HK-2 (cell line): ENCODE measurements around the gene VILL.
"Not testable (repeated sequence)": the region's sequence is repeated elsewhere in the genome, so short reads cannot be mapped to it uniquely, and the experiment has no call there.

ENCODE experiments used
- DNase-seq: peaks from one replicate; pipeline ENCODE4 v3.0.0-alpha.2; 2018; ENCODE audit not compliant: unreplicated experiment

VILL gene

GRCh38 chr3:37963635-37964034 is 27.0 kb upstream of the VILL start:
- DNase-seq = no peak

GRCh38 chr3:37964146-37964545 is 26.4 kb upstream of the VILL start:
- no peak for DNase-seq

DNA sequence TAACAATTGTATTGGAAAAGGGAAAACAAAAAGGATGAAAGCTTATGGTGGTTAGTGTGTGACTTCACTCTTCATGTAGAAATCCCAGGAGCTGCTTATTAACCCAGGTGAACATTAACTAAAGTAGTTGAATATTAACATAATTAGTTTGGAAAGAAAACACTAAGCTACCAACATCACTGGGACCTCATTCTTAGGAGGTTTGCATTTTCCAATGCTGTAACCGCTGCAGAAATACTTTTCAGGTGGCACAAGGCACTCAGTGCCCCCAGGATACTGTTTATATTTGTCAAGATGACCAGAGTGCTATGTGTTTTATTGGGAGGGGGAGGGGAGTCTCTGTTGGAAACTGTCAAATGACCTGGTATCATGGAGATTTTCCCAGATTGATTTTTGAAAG is 25.9 kb upstream of the VILL start:
- DNase-seq = no peak

- peak; percentile 36 for DNase-seq
These were observed 23.2 kb upstream of the VILL start for GRCh38 chr3:37967260-37967881.

DNA sequence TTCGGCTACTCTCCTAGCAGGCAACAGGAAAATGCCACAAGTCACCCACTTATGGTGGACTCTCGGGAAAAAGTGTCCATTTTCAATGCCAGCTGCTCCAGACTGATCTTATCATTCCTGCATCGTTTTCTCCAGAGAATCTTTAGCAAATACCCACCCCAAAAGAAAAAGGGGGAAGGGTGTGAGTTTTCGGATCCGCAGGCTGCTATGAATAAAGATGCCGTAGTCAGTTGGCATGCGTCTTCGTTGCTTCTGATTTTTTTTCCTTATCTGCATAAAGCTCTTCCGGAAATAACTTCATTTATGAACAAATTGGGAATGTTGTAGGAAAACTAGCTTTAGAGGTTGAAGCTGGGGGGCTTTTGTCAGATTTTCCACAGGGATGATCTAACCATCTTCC is 22.4 kb upstream of the VILL start:
- no peak for DNase-seq

DNA sequence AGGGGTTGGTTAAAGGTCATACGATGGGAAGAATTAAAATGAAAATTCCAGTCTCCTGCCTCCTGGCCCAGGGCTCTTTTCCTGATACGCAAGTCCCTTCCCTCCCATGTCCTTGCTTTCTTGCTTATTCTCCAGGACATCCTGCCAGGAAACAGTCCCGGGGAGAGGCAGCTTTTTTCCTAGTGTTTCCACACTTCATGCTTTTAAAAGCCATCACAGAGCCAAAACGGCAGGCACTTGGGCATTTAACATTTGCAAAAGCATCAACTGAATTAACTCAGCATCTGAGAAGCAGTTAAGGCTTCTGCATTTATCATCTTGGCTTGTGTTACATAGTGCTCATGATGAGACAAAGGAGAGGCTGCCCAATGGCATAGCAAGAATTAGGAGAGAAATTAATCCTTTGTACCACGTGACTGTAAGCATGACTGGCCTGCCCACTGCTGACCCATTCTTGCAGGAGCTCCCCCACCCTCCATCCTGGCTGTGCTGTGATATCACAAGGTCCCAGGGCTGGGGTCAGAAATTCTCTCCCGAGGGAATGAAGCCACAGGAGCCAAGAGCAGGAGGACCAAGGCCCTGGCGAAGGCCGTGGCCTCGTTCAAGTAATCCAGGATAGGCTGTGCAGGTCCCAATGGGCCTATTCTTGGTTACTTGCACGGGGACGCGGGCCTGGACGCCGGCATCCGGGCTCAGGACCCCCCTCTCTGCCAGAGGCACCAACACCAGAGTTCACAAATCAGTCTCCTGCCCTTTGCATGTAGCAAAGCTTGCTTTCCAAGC is 21.6 kb upstream of the VILL start:
- DNase-seq = no peak

DNA sequence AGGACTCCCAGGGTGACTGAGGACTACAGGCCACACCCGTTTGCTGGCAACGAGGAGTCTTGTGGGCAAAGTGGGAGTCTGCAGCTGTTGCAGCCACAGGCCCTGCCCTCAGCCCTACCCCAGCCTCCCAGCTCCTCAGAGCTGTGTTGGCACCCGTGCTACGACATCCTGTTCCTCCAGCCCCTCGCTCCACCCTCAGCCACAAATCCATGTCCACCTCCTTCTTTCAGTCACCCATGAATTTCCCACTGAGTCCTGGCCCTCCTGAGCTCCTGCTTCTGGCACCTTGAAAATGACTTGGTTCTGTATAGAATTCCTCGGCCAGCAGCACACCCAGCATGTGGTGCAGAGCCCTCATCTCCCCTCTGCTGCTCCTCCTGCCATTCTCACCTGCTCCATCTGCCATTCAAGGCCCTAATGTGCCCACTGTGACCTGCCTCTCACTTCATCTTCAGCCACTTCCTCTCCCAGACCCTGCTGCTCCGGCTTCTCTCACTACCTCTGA is 20.9 kb upstream of the VILL start:
- DNase-seq = no peak

- no peak for DNase-seq
These were observed 19.8 kb upstream of the VILL start for GRCh38 chr3:37970802-37971201.

GRCh38 chr3:37971467-37971866 is 19.1 kb upstream of the VILL start:
- DNase-seq = no peak

- not testable (repeated sequence) for DNase-seq
These were observed 18.5 kb upstream of the VILL start for GRCh38 chr3:37972056-37972455.

- DNase-seq = no peak
These were observed 17.1 kb upstream of the VILL start for GRCh38 chr3:37973246-37974054.

DNA sequence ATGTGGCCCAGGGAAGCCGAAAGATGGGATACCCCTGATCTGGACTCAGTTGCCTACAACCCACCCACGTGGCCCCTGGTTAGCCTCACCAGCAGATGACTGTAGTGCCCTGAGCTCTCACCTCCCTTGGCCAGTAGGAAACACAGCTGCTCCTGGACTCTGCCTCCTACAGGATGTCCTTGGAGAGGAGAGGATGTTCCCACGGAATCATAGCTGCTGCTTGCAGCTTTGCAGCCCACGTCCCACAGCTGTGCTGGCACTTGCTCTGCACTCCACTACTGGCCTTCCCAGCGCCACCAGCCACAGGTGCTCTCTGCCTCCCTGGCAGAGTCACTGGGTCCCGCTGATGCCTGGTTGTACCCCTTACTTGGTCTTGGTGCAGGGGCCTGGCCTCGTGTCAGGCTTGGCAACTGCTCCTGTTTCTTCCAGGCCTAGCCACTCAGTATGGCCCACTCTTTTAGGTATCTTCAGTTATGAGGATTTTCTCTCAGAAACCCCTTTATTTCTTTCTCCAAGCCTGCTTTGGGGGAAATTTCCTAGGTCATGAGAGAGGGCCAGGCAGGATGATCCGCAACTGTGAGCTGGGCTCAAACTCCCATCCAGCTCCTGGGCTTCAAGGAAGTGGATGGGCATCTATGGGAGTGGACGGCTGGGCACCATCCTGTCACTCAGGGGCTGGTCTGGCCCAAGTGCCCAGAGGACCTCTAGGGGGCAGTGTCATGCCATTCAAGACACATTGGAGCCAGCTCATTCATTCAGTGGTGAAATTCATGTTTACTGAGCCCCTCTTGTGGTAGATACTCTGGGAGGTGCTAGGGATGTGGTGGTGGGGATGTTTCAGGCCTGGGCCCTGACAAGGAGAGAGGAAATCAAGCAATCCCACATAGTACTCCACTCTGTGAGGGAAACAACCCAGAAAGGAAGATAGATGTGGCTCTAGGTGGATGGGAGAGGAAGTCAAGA is 16.2 kb upstream of the VILL start:
- peak; percentile 35 for DNase-seq

GRCh38 chr3:37979541-37980461 is 10.8 kb upstream of the VILL start:
- no peak for DNase-seq

DNA sequence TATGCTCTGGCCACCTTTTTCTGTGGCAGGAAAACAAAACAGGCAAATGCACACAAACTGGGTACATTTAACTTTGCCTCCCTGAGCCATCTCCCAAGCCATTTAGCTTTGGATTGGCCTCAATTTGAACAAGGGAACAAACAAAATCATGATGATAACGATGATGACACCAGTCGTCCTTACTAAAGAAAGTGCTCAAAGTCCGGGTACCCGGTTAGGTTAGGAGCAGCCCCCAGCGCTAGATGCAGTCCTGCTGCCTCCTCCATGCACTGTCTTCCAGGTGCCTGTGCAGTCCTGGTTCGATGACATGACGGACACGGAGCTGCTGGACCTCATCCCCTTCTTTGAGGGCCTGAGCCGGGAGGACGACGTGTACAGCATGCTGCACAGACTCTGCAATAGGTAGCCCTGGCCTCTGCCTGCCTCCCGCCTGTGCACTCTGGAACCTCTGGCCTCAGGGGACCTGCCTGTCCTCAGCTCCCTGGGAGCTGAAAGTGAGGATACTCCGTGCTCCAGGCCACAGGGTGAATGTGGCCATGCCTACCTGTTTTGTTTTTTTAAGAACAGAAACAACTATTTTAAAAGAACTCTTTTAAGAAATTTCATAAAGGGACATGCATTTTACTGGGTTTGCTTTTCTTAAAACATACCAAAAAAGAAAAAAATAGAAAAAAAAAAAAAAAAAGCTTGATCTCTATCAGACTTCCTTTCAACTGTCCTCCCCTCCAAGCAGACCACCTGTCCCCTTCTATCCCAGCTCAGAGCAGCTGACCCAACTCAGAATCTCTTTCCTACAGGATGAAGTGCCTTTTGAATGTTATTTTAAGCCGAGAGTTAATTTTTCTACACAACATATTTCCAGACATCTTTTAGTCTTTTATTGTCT is 9.9 kb upstream of the VILL start:
- DNase-seq = no peak

GRCh38 chr3:37981348-37981664 is 9.3 kb upstream of the VILL start:
- DNase-seq = no peak

DNA sequence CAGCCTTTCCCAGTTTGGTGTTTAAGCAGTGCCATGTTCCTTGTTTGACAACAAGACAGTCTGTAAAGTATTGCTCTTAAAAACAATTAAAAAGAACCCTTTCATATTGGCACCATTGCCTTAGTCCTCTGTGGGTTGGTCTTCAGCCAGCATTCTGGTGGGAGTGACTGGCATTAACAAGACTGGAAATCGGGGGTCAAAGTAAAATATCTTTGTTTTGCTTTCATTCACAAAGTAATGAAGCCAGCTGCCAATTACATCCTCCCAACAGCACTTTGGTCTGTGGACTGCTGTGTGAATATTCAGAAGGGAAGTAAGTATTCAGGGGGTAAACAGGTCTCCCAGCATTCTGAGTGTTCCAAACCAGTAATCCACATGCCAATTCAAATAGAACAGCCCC is 8.3 kb upstream of the VILL start:
- DNase-seq = no peak

GRCh38 chr3:37984051-37984450 is 6.5 kb upstream of the VILL start:
- DNase-seq = no peak

- DNase-seq = no peak
These were observed 6.0 kb upstream of the VILL start for GRCh38 chr3:37984596-37984995.

DNA sequence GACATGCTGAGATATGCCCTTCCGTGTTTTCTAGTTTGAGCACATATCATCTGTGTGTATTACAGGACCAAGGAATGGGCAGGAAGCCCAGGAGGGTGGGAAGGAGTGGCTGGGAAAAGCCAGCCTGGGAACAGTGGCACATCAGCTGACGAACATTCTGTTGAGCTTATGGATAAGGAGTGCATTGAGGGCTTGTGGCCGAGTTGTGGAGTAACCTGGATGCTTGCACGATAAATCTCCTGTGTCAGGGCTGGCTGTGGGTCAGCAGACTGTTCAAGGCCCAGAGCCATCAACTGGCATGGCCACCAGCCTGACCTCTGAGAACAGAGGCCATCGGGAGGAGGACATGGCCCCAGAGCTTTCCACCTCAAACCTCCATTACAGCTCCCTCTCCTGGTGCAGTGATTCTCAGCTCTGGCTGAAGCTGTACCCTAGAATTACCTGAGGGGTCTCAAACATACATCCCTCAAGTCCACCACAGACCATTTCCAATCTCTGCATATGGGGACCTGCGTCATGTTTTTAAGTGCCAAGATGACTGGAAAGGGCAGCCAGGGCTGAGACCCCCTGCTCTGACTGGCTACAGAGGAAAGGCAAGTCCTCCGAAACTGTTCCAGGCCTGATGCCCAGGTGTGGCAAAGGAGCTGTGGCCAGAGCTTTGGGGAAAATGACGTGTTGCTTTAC is 4.8 kb upstream of the VILL start:
- no peak for DNase-seq
